Keratinocyte (primary cell): ENCODE results near the gene TICRR. TPM values are rescaled to one million over a fixed set of nuclear protein-coding genes. Genes with fewer than 3 reads are reported as not detected.

Experiments used
- DNase-seq: peaks from one replicate; pipeline ENCODE4 v3.0.0-alpha.2; 2011; ENCODE audit warnings: low read depth, missing footprints, low spot score
- FAIRE-seq: peaks from 2 replicates; lab custom pipeline; 2011; peaks lifted over from hg19 to GRCh38; lab: Jason Lieb, UNC
- H2AFZ ChIP-seq: 2 replicates; pipeline ENCODE4 v1.6.0; 2012; ENCODE audit warnings: low read length, control low read depth, inconsistent platforms; ENCODE audit not compliant: control insufficient read depth
- H3K27ac ChIP-seq: 2 replicates; pipeline ENCODE4 v1.5.1; 2011; ENCODE audit warnings: low read length; ENCODE audit not compliant: control insufficient read depth, insufficient read depth
- H3K27me3 ChIP-seq: 3 replicates; pipeline ENCODE4 v1.6.0; 2011; ENCODE audit warnings: low read length; ENCODE audit not compliant: control insufficient read depth, insufficient read depth; ENCODE audit errors: extremely low read depth
- H3K36me3 ChIP-seq, 2 experiments: 2 replicates in 1 of 2; 3 replicates in 1 of 2; pipeline ENCODE4 v1.5.1; 2011; ENCODE audit warnings: low read length in 2 of 2, mild to moderate bottlenecking in 1 of 2; ENCODE audit not compliant: control insufficient read depth in 2 of 2, insufficient read depth in 2 of 2; ENCODE audit errors: extremely low read depth in 1 of 2
- H3K4me1 ChIP-seq: 3 replicates; pipeline ENCODE4 v1.5.1; 2011; ENCODE audit warnings: low read length; ENCODE audit not compliant: control insufficient read depth, insufficient read depth; ENCODE audit errors: extremely low read depth
- H3K4me2 ChIP-seq: 3 replicates; pipeline ENCODE4 v1.6.0; 2011; ENCODE audit warnings: low read depth, low read length; ENCODE audit not compliant: control insufficient read depth, insufficient read depth; ENCODE audit errors: extremely low read depth
- H3K4me3 ChIP-seq, 3 experiments: fragments of 200-600 bp in 1 of 3; sonication (generic) in 1 of 3; 2 replicates in 2 of 3; 3 replicates in 1 of 3; pipeline ENCODE4 v1.5.1; 2011 to 2016; ENCODE audit warnings: low read length in 3 of 3, mild to moderate bottlenecking in 3 of 3, control low read depth in 2 of 3, inconsistent platforms in 1 of 3, low read depth in 1 of 3, mixed read lengths in 1 of 3, mixed run types in 1 of 3, moderate library complexity in 1 of 3; ENCODE audit not compliant: control insufficient read depth in 2 of 3, insufficient read depth in 2 of 3; ENCODE audit errors: extremely low read depth in 1 of 3
- H3K79me2 ChIP-seq: 2 replicates; pipeline ENCODE4 v1.6.0; 2012; ENCODE audit warnings: low read length; ENCODE audit not compliant: control insufficient read depth, insufficient read depth
- H3K9ac ChIP-seq: 3 replicates; pipeline ENCODE4 v1.6.0; 2011; ENCODE audit warnings: low read length; ENCODE audit not compliant: control insufficient read depth, insufficient read depth; ENCODE audit errors: extremely low read depth
- H3K9me1 ChIP-seq: 3 replicates; pipeline ENCODE4 v1.6.0; 2011; ENCODE audit warnings: low read length; ENCODE audit not compliant: control insufficient read depth, insufficient read depth; ENCODE audit errors: extremely low read depth
- H3K9me3 ChIP-seq: 2 replicates; pipeline ENCODE4 v1.5.1; 2012; ENCODE audit warnings: low read depth, low read length; ENCODE audit not compliant: control insufficient read depth
- H4K20me1 ChIP-seq: 3 replicates; pipeline ENCODE4 v1.6.0; 2011; ENCODE audit warnings: low read length; ENCODE audit not compliant: control insufficient read depth, insufficient read depth; ENCODE audit errors: extremely low read depth
- EZH2 ChIP-seq: IDR thresholded peaks from one replicate; pipeline ENCODE4 v1.6.1; 2012; ENCODE audit warnings: inconsistent platforms, mild to moderate bottlenecking, low read length, moderate library complexity
- dilution Hi-C: fragments of 300-500 bp; cut with MboI; formaldehyde crosslinking; loops from one replicate; pipeline ENCODE4 v1.7.0; 2020; ENCODE audit warnings: low sequenced_read_pairs; ENCODE audit not compliant: extremely low pct_ligation_motif_present
- polyA plus RNA-seq, 5 experiments: library from polyadenylated mRNA; depleted of rRNA in 3 of 5; stranded (reverse) in 3 of 5; stranded (forward) in 1 of 5; unstranded in 1 of 5; fragments of >200 nt; gene quantifications; 1 replicate in 1 of 5; 2 replicates in 3 of 5; 3 replicates in 1 of 5; pipeline versions ENCODE4 v1.2.1 to v1.2.3, GENCODE V29; 2011 to 2012; ENCODE audit warnings: missing spikeins in 2 of 5, low read depth in 1 of 5, low replicate concordance in 1 of 5
- TF ChIP-seq, protein P1 (sequence below), 3 experiments: IDR thresholded peaks in 1 of 3; conservative IDR thresholded peaks in 1 of 3; optimal IDR thresholded peaks in 1 of 3; 2 replicates in 2 of 3; 3 replicates in 1 of 3; pipeline versions ENCODE3 to v1.5.1; 2011; ENCODE audit warnings: low read length in 3 of 3, mild to moderate bottlenecking in 3 of 3, moderate library complexity in 2 of 3, control low read depth in 1 of 3, inconsistent platforms in 1 of 3; ENCODE audit not compliant: insufficient read depth in 2 of 3; ENCODE audit errors: extremely low read depth in 1 of 3

Gene TICRR
- polyA plus RNA-seq, 1 donor (not counting 4 experiments of a cell fraction or from before 2014, with no cell fraction given) = 2.9 TPM

DNA sequence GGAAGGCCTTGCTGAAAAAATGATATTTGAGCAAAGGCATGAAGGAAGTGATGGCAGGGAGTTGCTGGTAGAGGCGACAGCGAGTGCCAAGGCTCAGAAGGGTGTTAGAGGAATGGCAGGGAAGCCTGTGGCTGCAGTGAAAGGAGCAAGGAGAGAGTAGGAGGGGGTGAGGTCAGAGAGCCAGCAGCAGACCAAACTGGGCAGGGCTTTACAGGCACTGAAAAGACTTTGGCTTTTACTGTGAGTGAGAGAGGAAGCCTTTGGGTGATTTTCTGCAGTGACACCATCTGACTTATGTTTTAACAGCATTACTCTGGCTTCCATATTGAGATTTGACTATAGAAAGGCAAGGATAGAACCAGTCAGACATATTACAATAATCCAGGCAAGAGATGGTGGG, 11.4 kb downstream of the TICRR start:
- FAIRE-seq = no peak
- Histone ChIP-seq H3K9ac (no peak overlapping the region), H3K36me3 (peaks cover 0 to 28% of the 10 kb centered on the region in 2 experiments), H4K20me1 (no peaks in the 10 kb centered on the region), H3K9me3 (no peaks in the 10 kb centered on the region), H3K27me3 (no peaks in the 10 kb centered on the region), H3K4me3 (no peak overlapping the region), H3K4me2 (no peak overlapping the region), H3K79me2 (peaks cover 32% of the 10 kb centered on the region), H2AFZ (no peak overlapping the region), H3K9me1 (no peaks in the 10 kb centered on the region), H3K27ac (no peak overlapping the region), H3K4me1 (peaks cover 16% of the 10 kb centered on the region)
- no peak for DNase-seq
- TF ChIP-seq, protein P1, sequence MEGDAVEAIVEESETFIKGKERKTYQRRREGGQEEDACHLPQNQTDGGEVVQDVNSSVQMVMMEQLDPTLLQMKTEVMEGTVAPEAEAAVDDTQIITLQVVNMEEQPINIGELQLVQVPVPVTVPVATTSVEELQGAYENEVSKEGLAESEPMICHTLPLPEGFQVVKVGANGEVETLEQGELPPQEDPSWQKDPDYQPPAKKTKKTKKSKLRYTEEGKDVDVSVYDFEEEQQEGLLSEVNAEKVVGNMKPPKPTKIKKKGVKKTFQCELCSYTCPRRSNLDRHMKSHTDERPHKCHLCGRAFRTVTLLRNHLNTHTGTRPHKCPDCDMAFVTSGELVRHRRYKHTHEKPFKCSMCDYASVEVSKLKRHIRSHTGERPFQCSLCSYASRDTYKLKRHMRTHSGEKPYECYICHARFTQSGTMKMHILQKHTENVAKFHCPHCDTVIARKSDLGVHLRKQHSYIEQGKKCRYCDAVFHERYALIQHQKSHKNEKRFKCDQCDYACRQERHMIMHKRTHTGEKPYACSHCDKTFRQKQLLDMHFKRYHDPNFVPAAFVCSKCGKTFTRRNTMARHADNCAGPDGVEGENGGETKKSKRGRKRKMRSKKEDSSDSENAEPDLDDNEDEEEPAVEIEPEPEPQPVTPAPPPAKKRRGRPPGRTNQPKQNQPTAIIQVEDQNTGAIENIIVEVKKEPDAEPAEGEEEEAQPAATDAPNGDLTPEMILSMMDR (optimal IDR thresholded peaks at IDR 0.05 in 1 of 3, IDR thresholded peaks at IDR 0.05 in 1 of 3, conservative IDR thresholded peaks at IDR 0.05 in 1 of 3; ENCODE audit: extremely low read depth in 1 of 3, insufficient read depth in 2 of 3, low read length in 3 of 3) = no peak
- no peak for TF ChIP-seq EZH2
- dilution Hi-C loops = no loop called here

DNA sequence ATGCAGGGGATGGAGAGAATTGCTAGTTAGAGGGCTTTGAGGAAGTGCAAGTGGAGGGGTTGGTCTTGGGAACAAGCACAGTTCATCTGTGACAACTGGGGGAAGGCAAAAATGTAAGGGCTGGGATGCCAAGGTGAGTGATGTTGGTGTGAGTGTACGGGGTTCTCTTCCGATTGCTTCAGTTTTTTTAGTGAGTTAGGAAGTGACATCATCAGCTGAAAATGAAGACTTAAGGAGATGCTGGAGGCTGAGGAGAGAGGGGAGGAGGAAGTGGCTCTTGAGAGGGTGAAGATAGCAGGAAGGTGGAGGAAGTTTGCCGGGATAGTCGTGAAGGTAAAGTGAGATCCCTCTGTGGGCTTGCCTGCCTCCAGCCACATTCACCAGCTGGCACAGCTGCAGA, 12.7 kb downstream of the TICRR start:
- Histone ChIP-seq H3K36me3 (peaks cover 0 to 30% of the 10 kb centered on the region in 2 experiments), H4K20me1 (no peaks in the 10 kb centered on the region), H3K4me2 (peak overlapping the region; percentile 55), H3K9me1 (no peaks in the 10 kb centered on the region), H3K27ac (peak overlapping the region; percentile 25), H3K4me1 (peaks cover 16% of the 10 kb centered on the region), H3K79me2 (peaks cover 26% of the 10 kb centered on the region), H3K27me3 (no peaks in the 10 kb centered on the region), H3K4me3 (peak overlapping the region in 1 of 3 experiments; percentile 30), H3K9me3 (no peaks in the 10 kb centered on the region), H2AFZ (peak overlapping the region; percentile 78), H3K9ac (peak overlapping the region; percentile 28)
- FAIRE-seq (peak; percentile 17), DNase-seq (peak; percentile 36)
- TF ChIP-seq, protein P1 (optimal IDR thresholded peaks at IDR 0.05 in 1 of 3, IDR thresholded peaks at IDR 0.05 in 1 of 3, conservative IDR thresholded peaks at IDR 0.05 in 1 of 3; ENCODE audit: extremely low read depth in 1 of 3, insufficient read depth in 2 of 3, low read length in 3 of 3) = no peak
- no peak for TF ChIP-seq EZH2
- dilution Hi-C loops = no loop called here
